DND-41 (cell line): ENCODE measurements around the gene AFF4.

Source experiments
- ATAC-seq: fragments of 200-7000 bp; cut with Tn5 transposase; 3 replicates; pipeline ENCODE4 v1.9.1; 2021; ENCODE audit warnings: low read depth; ENCODE audit not compliant: insufficient read depth
- DNase-seq: peaks from one replicate; pipeline ENCODE4 v3.0.0-alpha.2; 2020
- H2AFZ ChIP-seq: 2 replicates; pipeline ENCODE4 v1.6.0; 2012; ENCODE audit warnings: low read depth, low read length
- H3K27ac ChIP-seq: 2 replicates; pipeline ENCODE4 v1.5.1; 2012; ENCODE audit warnings: low read length, inconsistent platforms
- H3K27me3 ChIP-seq: fragments of 200-600 bp; sonication (generic); 2 replicates; pipeline ENCODE4 v1.6.0; 2012; ENCODE audit warnings: low read length, mild to moderate bottlenecking, inconsistent platforms; ENCODE audit not compliant: insufficient read depth, poor library complexity
- H3K36me3 ChIP-seq: 2 replicates; pipeline ENCODE4 v1.5.1; 2012; ENCODE audit warnings: low read length, inconsistent platforms; ENCODE audit not compliant: insufficient read depth
- H3K4me1 ChIP-seq: 2 replicates; pipeline ENCODE4 v1.5.1; 2012; ENCODE audit warnings: mild to moderate bottlenecking, low read length; ENCODE audit not compliant: insufficient read depth
- H3K4me2 ChIP-seq: 2 replicates; pipeline ENCODE4 v1.6.0; 2012; ENCODE audit warnings: mild to moderate bottlenecking, moderate library complexity, low read length, inconsistent platforms; ENCODE audit not compliant: insufficient read depth
- H3K4me3 ChIP-seq, 2 experiments: fragments of 200-600 bp in 1 of 2; shearing (Covaris generic) in 1 of 2; 2 replicates each; pipeline ENCODE4 v1.5.1; 2012 to 2016; ENCODE audit warnings: inconsistent platforms in 2 of 2, low read length in 2 of 2, mild to moderate bottlenecking in 2 of 2, low read depth in 1 of 2, moderate library complexity in 1 of 2
- H3K79me2 ChIP-seq: 2 replicates; pipeline ENCODE4 v1.6.0; 2012; ENCODE audit warnings: low read length, inconsistent platforms; ENCODE audit not compliant: insufficient read depth
- H3K9ac ChIP-seq: 2 replicates; pipeline ENCODE4 v1.6.0; 2012; ENCODE audit warnings: low read depth, mild to moderate bottlenecking, inconsistent platforms, low read length, moderate library complexity
- H3K9me3 ChIP-seq: 2 replicates; pipeline ENCODE4 v1.5.1; 2012; ENCODE audit warnings: low read length, moderate library complexity, mild to moderate bottlenecking, inconsistent platforms; ENCODE audit not compliant: insufficient read depth, severe bottlenecking
- H4K20me1 ChIP-seq: 2 replicates; pipeline ENCODE4 v1.6.0; 2012; ENCODE audit warnings: low read length; ENCODE audit not compliant: insufficient read depth
- CTCF ChIP-seq: IDR thresholded peaks from 2 replicates; pipeline ENCODE4 v1.5.1; 2012; ENCODE audit warnings: borderline replicate concordance, low read length, moderate library complexity, mild to moderate bottlenecking; ENCODE audit not compliant: poor library complexity, severe bottlenecking; ENCODE audit errors: extremely low read depth
- EZH2 ChIP-seq: IDR thresholded peaks from 3 replicates; pipeline ENCODE4 v1.6.1; 2012; ENCODE audit warnings: borderline replicate concordance, low read depth, mild to moderate bottlenecking, moderate library complexity, low read length, inconsistent platforms; ENCODE audit not compliant: severe bottlenecking

Gene AFF4

GRCh38 chr5:132872788-132873118 is 90.7 kb downstream of the AFF4 start:
- Histone ChIP-seq H3K4me1 (peaks cover 7% of the 10 kb centered on the region), H3K27me3 (no peaks in the 10 kb centered on the region), H2AFZ (no peak overlapping the region), H4K20me1 (peaks cover 4% of the 10 kb centered on the region; the same call in 1 of the 2 replicates), H3K9ac (no peak overlapping the region), H3K36me3 (peaks cover 66% of the 10 kb centered on the region), H3K4me2 (no peak overlapping the region), H3K9me3 (no peaks in the 10 kb centered on the region), H3K79me2 (peaks cover 5% of the 10 kb centered on the region), H3K27ac (no peak overlapping the region), H3K4me3 (no peak overlapping the region)
- no peak for TF ChIP-seq EZH2
- TF ChIP-seq CTCF: no peak
- DNase-seq: no peak
- no peak for ATAC-seq

DNA sequence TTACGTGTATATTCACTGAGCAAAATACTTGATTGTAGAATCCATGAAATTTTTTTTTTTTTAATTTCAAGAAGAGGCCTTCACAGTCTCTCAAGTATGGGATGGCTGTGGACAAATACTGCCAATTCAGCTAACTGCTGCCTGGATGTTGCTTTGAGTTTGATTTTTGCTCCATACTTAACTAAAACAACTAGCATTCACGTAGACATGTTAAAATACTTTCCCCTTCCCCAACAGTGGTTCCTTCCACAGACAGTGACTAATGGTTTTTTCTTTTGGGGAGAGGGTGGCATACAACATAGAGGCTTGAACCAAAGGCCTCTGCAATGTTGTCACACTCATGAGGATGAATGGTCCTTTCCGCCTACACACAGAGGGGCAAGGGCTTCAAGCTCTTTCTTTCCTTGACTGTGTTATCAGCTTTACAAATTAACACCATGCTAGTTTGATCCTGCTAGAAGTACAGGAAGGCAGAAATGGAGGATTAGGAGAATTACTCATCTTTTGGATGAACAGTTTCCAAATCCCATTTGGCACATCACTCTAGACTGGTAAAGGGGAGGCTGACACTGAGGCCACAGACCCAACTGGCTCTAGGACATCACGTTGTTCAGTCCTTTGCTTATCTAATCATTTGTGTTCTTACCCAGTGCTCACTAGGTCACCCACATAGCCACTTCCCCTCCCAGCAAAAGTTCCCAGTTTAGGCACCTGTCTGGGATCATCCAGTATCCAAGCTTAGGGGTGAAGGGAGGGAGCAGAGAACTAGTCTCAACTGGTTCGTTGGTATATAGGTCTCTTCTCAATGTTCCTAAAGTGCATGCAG is 91.8 kb downstream of the AFF4 start:
- no peak for ATAC-seq
- peaks cover 66% of the 10 kb centered on the region for H3K36me3 ChIP-seq

DNA sequence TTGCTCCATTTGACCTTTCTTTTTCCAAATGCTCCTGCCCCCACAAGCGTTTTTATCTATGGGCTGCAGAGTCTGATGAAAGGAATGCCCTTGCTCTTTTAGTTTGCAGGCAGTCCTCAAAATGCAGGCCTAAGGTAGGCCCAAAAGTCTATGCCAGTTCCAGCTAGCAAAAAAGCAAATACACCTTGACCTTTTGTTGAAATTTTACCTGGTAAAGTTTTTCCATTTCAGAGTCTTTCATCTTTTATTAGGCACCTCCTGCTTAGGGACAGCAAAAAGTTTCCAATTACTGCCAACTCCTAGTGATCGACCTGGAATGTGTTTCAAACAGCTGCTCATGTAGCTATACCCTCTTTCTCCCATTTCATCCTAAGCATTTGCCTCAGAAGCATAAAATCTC is 92.6 kb downstream of the AFF4 start:
- TF ChIP-seq EZH2 (no peak), CTCF (no peak)
- Histone ChIP-seq H3K27me3 (no peaks in the 10 kb centered on the region), H3K36me3 (peaks cover 59% of the 10 kb centered on the region), H3K9me3 (no peaks in the 10 kb centered on the region), H3K4me1 (peaks cover 18% of the 10 kb centered on the region), H4K20me1 (peaks cover 14% of the 10 kb centered on the region), H3K9ac (no peak overlapping the region), H3K4me3 (no peak overlapping the region), H3K79me2 (peaks cover 23% of the 10 kb centered on the region), H3K27ac (no peak overlapping the region), H3K4me2 (no peak overlapping the region), H2AFZ (no peak overlapping the region)
- ATAC-seq (no peak), DNase-seq (no peak)

More for the DNA sequence above, 91.8 kb downstream of the AFF4 start:
- no peak overlapping the region for H3K4me3 ChIP-seq
- no peak for DNase-seq
- H3K27me3 ChIP-seq: no peaks in the 10 kb centered on the region
- peaks cover 15% of the 10 kb centered on the region for H3K79me2 ChIP-seq
- no peak overlapping the region for H2AFZ ChIP-seq
- no peak overlapping the region for H3K27ac ChIP-seq
- no peak overlapping the region for H3K9ac ChIP-seq
- no peaks in the 10 kb centered on the region for H3K9me3 ChIP-seq
- no peak for TF ChIP-seq EZH2
- TF ChIP-seq CTCF: no peak
- H4K20me1 ChIP-seq: peaks cover 13% of the 10 kb centered on the region
- no peak overlapping the region for H3K4me2 ChIP-seq
- H3K4me1 ChIP-seq: peaks cover 15% of the 10 kb centered on the region
